K562 (cell line): ENCODE data around the gene TICRR. TPM values are rescaled to one million over a fixed set of nuclear protein-coding genes. Genes with fewer than 3 reads are reported as not detected.
A peak's percentile ranks its signal among the peaks of the same experiment; 100 is the strongest.

Experiments
- ATAC-seq: fragments of 200-7000 bp; cut with Tn5 transposase; 3 replicates; pipeline ENCODE4 v1.9.1; 2020; ENCODE audit warnings: moderate library complexity
- BruUV-seq: library from RNA; stranded (reverse); fragments of 400-500 nt; replicated peaks from 2 replicates; lab custom pipeline; 2021; lab: Mats Ljungman, UMichigan
- CTCF ChIA-PET: fragments of 300-600 bp; formaldehyde crosslinking; extraction: SDS; loops from one replicate; lab custom pipeline; 2021; ENCODE audit warnings: low intra/inter-chr PET ratio; lab: Yijun Ruan, JAX
- POLR2A ChIA-PET: fragments of 300-600, 350-650 bp; sonication (Branson Sonifier 250); formaldehyde crosslinking; extraction: SDS; loops from one replicate; lab custom pipeline; 2021; ENCODE audit warnings: antibody characterized with exemption, inconsistent platforms; lab: Yijun Ruan, JAX
- DNase-seq, 4 experiments: peaks; one replicate each; pipeline versions ENCODE4 v3.0.0 to v3.0.0-alpha.2; 2011 to 2018; ENCODE audit warnings: low spot score in 3 of 4, mixed read lengths in 3 of 4; ENCODE audit errors: extremely low read depth in 1 of 4
- FAIRE-seq: peaks from 2 replicates; lab custom pipeline; 2011; peaks lifted over from hg19 to GRCh38; lab: Jason Lieb, UNC
- H2AFZ ChIP-seq: 2 replicates; pipeline ENCODE4 v1.6.0; 2011; ENCODE audit warnings: low read depth, low read length, control low read depth, inconsistent platforms
- H3K27ac ChIP-seq: fragments of 200-600 bp; 3 replicates; pipeline ENCODE4 v1.8.0; 2011; ENCODE audit warnings: low read depth, mild to moderate bottlenecking, control low read depth, inconsistent platforms, low read length, moderate library complexity, mixed read lengths; ENCODE audit errors: extremely low read depth
- H3K27me3 ChIP-seq, 2 experiments: fragments of 300-600 bp in 1 of 2; 2 replicates in 1 of 2; 3 replicates in 1 of 2; pipeline versions ENCODE4 v1.6.0 to v1.8.0; 2011; ENCODE audit warnings: inconsistent platforms in 2 of 2, low read length in 2 of 2, mild to moderate bottlenecking in 1 of 2, mixed read lengths in 1 of 2, moderate library complexity in 1 of 2; ENCODE audit not compliant: control insufficient read depth in 2 of 2, insufficient read depth in 2 of 2
- H3K36me3 ChIP-seq: fragments of 300-600 bp; 3 replicates; pipeline ENCODE4 v1.8.0; 2011; ENCODE audit warnings: mild to moderate bottlenecking, low read length, inconsistent platforms; ENCODE audit not compliant: control insufficient read depth, insufficient read depth
- H3K4me1 ChIP-seq, 2 experiments: fragments of 200-600 bp in 1 of 2; replicated peaks in 1 of 2; 2 replicates in 1 of 2; 3 replicates in 1 of 2; pipeline versions ENCODE4 v1.5.1 to v1.8.0; 2011; ENCODE audit warnings: inconsistent platforms in 2 of 2, low read length in 2 of 2, mild to moderate bottlenecking in 1 of 2, mixed read lengths in 1 of 2, moderate library complexity in 1 of 2; ENCODE audit not compliant: control insufficient read depth in 2 of 2, insufficient read depth in 2 of 2
- H3K4me2 ChIP-seq: 2 replicates; pipeline ENCODE4 v1.6.1; 2011; ENCODE audit warnings: low read length, control low read depth, inconsistent platforms, mixed read lengths; ENCODE audit not compliant: insufficient read depth
- H3K4me3 ChIP-seq: fragments of 200-600 bp; sonication (generic), shearing (Covaris generic); 2 replicates; pipeline ENCODE4 v1.5.1; 2016; ENCODE audit warnings: control low read depth, inconsistent platforms
- H3K79me2 ChIP-seq: fragments of 200-600 bp; 3 replicates; pipeline ENCODE4 v1.8.0; 2011; ENCODE audit warnings: low read length, inconsistent platforms; ENCODE audit not compliant: control insufficient read depth, insufficient read depth
- H3K9ac ChIP-seq, 2 experiments: 2 replicates each; pipeline versions ENCODE4 v1.6.0 to v1.6.1; 2011; ENCODE audit warnings: low read depth in 2 of 2, low read length in 2 of 2, control low read depth in 1 of 2, inconsistent platforms in 1 of 2, mild to moderate bottlenecking in 1 of 2, mixed read lengths in 1 of 2; ENCODE audit not compliant: insufficient read depth in 1 of 2
- H3K9me1 ChIP-seq: one replicate; pipeline ENCODE4 v1.6.0; 2011; ENCODE audit warnings: inconsistent platforms, mild to moderate bottlenecking, low read length, moderate library complexity; ENCODE audit not compliant: control insufficient read depth, insufficient read depth
- H3K9me3 ChIP-seq: replicated peaks from 2 replicates; pipeline ENCODE4 v1.5.1; 2011; ENCODE audit warnings: low read depth, low read length, inconsistent platforms; ENCODE audit not compliant: control insufficient read depth, insufficient read depth
- H4K20me1 ChIP-seq: replicated peaks from 2 replicates; pipeline ENCODE4 v1.6.1; 2011; ENCODE audit warnings: low read length, inconsistent platforms, mixed read lengths; ENCODE audit not compliant: control insufficient read depth, insufficient read depth
- BDP1 ChIP-seq: IDR thresholded peaks from 3 replicates; pipeline ENCODE4 v1.6.1; 2011; ENCODE audit not compliant: insufficient read length, insufficient read depth
- FOXK1 ChIP-seq: sonication (generic); formaldehyde crosslinking; IDR thresholded peaks from 2 replicates; pipeline ENCODE4 v1.8.0; 2022; ENCODE audit warnings: missing genetic modification reagents, mild to moderate bottlenecking, borderline replicate concordance
- ILK ChIP-seq: fragments of 450-650 bp; IDR thresholded peaks from 2 replicates; pipeline ENCODE4 v1.6.1; 2016; ENCODE audit warnings: missing genetic modification characterization, low read depth, mild to moderate bottlenecking, missing compliant biosample characterization, moderate library complexity, borderline replicate concordance
- MAZ ChIP-seq, 2 experiments: fragments of 450-650 bp in 1 of 2; sonication (generic) in 1 of 2; formaldehyde crosslinking; IDR thresholded peaks in 1 of 2; conservative IDR thresholded peaks in 1 of 2; 2 replicates each; pipeline versions ENCODE4 v1.4.0 to v1.5.0; 2020; ENCODE audit warnings: mild to moderate bottlenecking in 1 of 2, missing genetic modification reagents in 1 of 2
- NFRKB ChIP-seq: fragments of 450-650 bp; IDR thresholded peaks from 2 replicates; pipeline ENCODE4 v1.6.1; 2016; ENCODE audit warnings: low read depth
- SMC3 ChIP-seq: conservative IDR thresholded peaks from 2 replicates; pipeline ENCODE4 v1.6.1; 2011; ENCODE audit warnings: low read depth, low read length, improper control_type of control experiment; ENCODE audit not compliant: insufficient read depth
- SRSF3 ChIP-seq: fragments of 200-400 bp; formaldehyde crosslinking; IDR thresholded peaks from 2 replicates; pipeline ENCODE4 v1.6.1; 2016; ENCODE audit warnings: mild to moderate bottlenecking, low read length, moderate library complexity; ENCODE audit not compliant: insufficient read depth
- XRCC5 ChIP-seq: fragments of 200-400 bp; formaldehyde crosslinking; IDR thresholded peaks from 2 replicates; pipeline ENCODE4 v1.6.1; 2017; ENCODE audit warnings: low read depth, mild to moderate bottlenecking, low read length
- ZFX ChIP-seq: sonication (generic); formaldehyde crosslinking; IDR thresholded peaks from 2 replicates; pipeline ENCODE4 v1.8.0; 2022; ENCODE audit warnings: mild to moderate bottlenecking, missing genetic modification reagents, moderate library complexity
- ZNF224 ChIP-seq: sonication (generic); formaldehyde crosslinking; IDR thresholded peaks from 2 replicates; pipeline ENCODE4 v1.8.0; 2022; ENCODE audit warnings: mild to moderate bottlenecking, missing genetic modification reagents
- ZNF263 ChIP-seq: sonication (generic); formaldehyde crosslinking; IDR thresholded peaks from 2 replicates; pipeline ENCODE4 v1.8.0; 2022; ENCODE audit warnings: mild to moderate bottlenecking, missing genetic modification reagents, borderline replicate concordance
- WGBS: fragments of 100-300 bp; shearing (Covaris generic); methylation state at CpG from one replicate; pipeline ENCODE4 v1.1.6; 2016; ENCODE audit warnings: low coverage, mixed read lengths; ENCODE audit not compliant: insufficient coverage; ENCODE audit errors: missing lambda C conversion rate; 5-methylcytosine and 5-hydroxymethylcytosine counted together
- in situ Hi-C: fragments of 300-500 bp; cut with MboI; formaldehyde crosslinking; loops from 4 replicates; pipeline ENCODE4 v1.15.0; 2018; ENCODE audit warnings: inconsistent platforms, mixed read lengths
- intact Hi-C: fragments of 100-400 bp; cut with micrococcal nuclease; formaldehyde crosslinking; loops from 2 replicates; pipeline ENCODE4 v1.14.2; 2022
- polyA plus RNA-seq, 8 experiments: library from polyadenylated mRNA; depleted of rRNA in 4 of 8; stranded (reverse) in 5 of 8; unstranded in 3 of 8; fragments of >200 nt; fragmentation: Nextera tagmentation in 2 of 8; fragmentation: Illumina TruSeq in 1 of 8; extraction: Ambion mirVana in 2 of 8; extraction: Trizol in 1 of 8; gene quantifications; 2 replicates each; pipeline versions ENCODE4 v1.2.1 to v1.2.3, GENCODE V29; 2011 to 2014; ENCODE audit warnings: inconsistent platforms in 1 of 8, missing spikeins in 1 of 8
- total RNA-seq, 7 experiments: library from RNA; depleted of rRNA in 6 of 7; stranded (reverse); fragments of >200 nt in 6 of 7; fragmentation: Illumina TruSeq in 2 of 7; extraction: Trizol in 2 of 7; gene quantifications; 2 replicates each; pipeline versions ENCODE4 v1.2.1 to v1.2.3, GENCODE V29; 2011 to 2021; ENCODE audit warnings: low replicate concordance in 1 of 7
- TF ChIP-seq, protein P1 (sequence below), 3 experiments: IDR thresholded peaks in 2 of 3; conservative IDR thresholded peaks in 1 of 3; 2 replicates each; pipeline ENCODE4 v1.5.1; 2011 to 2012; ENCODE audit warnings: low read length in 3 of 3, mild to moderate bottlenecking in 3 of 3, control low read depth in 2 of 3, improper control_type of control experiment in 1 of 3, inconsistent platforms in 1 of 3, low read depth in 1 of 3, mixed read lengths in 1 of 3, moderate library complexity in 1 of 3; ENCODE audit not compliant: insufficient read depth in 2 of 3
- TF ChIP-seq, protein P2 (sequence below): IDR thresholded peaks from 2 replicates; pipeline ENCODE4 v1.6.1; 2011; ENCODE audit warnings: borderline replicate concordance, low read depth, mild to moderate bottlenecking, moderate library complexity, low read length; ENCODE audit not compliant: insufficient read depth, poor library complexity, severe bottlenecking
- TF ChIP-seq, protein P3 (sequence below): IDR thresholded peaks from 3 replicates; pipeline ENCODE4 v1.6.1; 2011; ENCODE audit warnings: borderline replicate concordance, mild to moderate bottlenecking; ENCODE audit not compliant: insufficient read length, insufficient read depth

Gene TICRR
- total and polyA plus RNA-seq, 9 of the 15 experiments (the other 6 are each of a cell fraction or from before 2014, with no cell fraction given) = 0.84 to 22.9 (median 13.7) TPM

DNA sequence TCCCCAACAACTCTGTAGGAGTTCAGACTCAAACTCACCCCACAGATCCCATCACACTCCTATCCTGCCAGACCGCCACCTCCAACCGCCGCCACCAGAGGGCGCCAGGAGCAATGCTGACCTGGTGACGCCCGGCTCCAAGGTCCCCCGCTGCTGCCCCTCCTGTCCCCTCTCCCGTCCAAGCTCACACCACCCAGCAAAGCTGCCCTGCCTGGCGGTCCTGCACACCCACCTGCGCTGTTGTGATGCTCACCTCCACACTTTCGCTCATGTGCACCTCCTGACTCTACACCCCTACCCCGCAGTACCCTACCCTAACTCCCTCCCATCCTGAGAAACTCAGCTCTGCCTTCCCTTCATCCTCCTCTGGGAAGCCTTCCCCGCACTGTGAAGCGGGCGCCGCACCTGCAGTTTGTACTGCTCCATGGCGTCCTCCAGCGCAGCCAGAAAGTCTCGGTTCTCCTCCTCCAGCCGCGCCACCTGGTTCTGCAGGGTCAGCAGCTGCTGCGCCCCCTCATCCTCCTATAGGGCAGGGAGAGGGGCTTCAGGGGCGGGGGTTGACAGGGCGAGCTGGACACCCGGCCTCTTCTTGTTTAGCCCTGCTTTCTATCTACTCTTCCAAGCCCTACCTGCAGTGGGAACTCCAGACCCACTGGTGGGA, 72.1 kb downstream of the TICRR start:
- BruUV-seq = no TSS peak
- no peaks in the 10 kb centered on the region for H3K9me3 ChIP-seq
- H3K27ac ChIP-seq = no peak overlapping the region
- no peaks in the 10 kb centered on the region for H3K9me1 ChIP-seq
- peak overlapping the region; percentile 65 for H3K4me2 ChIP-seq
- no peaks in the 10 kb centered on the region for H4K20me1 ChIP-seq
- peak; percentile 77 to 85 (median 84) for DNase-seq
- ChIA-PET CTCF (interaction anchor here (1.4 kb wide), 1 partner anchor 228 kb away, joined by 3 read pairs; no protein-coding TSS in a partner anchor), POLR2A (interaction anchor here (0.6 to 0.7 kb wide), 2 partner anchors 17 to 158 kb away, joined by 3 read pairs; no protein-coding TSS in a partner anchor)
- no peaks in the 10 kb centered on the region for H3K36me3 ChIP-seq
- H3K4me1 ChIP-seq = peaks cover 0 to 14% of the 10 kb centered on the region in 2 experiments; a peak in 2 of 5 replicates
- intact Hi-C loops = no loop called here
- peak; percentile 97 for ATAC-seq
- peaks cover 0 to 4% of the 10 kb centered on the region in 2 experiments; a peak in 1 of 5 replicates for H3K27me3 ChIP-seq
- no peaks in the 10 kb centered on the region for H3K79me2 ChIP-seq
- H3K9ac ChIP-seq = peak overlapping the region in 1 of 2 experiments; percentile 73; a peak in 2 of 4 replicates
- in situ Hi-C loops = no loop called here
- FAIRE-seq = peak; percentile 84
- peak overlapping the region; percentile 56 for H2AFZ ChIP-seq
- 22% methylated on average over 24 of the region's 25 CpGs for WGBS
- no peak overlapping the region for H3K4me3 ChIP-seq
- TF ChIP-seq, protein P1, sequence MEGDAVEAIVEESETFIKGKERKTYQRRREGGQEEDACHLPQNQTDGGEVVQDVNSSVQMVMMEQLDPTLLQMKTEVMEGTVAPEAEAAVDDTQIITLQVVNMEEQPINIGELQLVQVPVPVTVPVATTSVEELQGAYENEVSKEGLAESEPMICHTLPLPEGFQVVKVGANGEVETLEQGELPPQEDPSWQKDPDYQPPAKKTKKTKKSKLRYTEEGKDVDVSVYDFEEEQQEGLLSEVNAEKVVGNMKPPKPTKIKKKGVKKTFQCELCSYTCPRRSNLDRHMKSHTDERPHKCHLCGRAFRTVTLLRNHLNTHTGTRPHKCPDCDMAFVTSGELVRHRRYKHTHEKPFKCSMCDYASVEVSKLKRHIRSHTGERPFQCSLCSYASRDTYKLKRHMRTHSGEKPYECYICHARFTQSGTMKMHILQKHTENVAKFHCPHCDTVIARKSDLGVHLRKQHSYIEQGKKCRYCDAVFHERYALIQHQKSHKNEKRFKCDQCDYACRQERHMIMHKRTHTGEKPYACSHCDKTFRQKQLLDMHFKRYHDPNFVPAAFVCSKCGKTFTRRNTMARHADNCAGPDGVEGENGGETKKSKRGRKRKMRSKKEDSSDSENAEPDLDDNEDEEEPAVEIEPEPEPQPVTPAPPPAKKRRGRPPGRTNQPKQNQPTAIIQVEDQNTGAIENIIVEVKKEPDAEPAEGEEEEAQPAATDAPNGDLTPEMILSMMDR (IDR thresholded peaks at IDR 0.05 in 2 of 3, conservative IDR thresholded peaks at IDR 0.05 in 1 of 3; ENCODE audit: insufficient read depth in 2 of 3, low read depth in 1 of 3, low read length in 3 of 3) = peak; percentile 82 to 93 (median 83)
- TF ChIP-seq SRSF3 (no peak), ZNF224 (CRISPR knock-in tag) (no peak), SMC3 (peak; percentile 55), XRCC5 (0 out of 2 replicates have a peak, but pooled peaks have one; percentile 58), BDP1 (no peak), ZFX (CRISPR knock-in tag) (no peak), NFRKB (no peak), ILK (tag) (no peak), FOXK1 (no peak), MAZ (CRISPR knock-in tag; conservative IDR thresholded peaks at IDR 0.05 in 1 of 2, IDR thresholded peaks at IDR 0.05 in 1 of 2) (no peak), ZNF263 (CRISPR knock-in tag) (no peak)
- TF ChIP-seq, protein P2, sequence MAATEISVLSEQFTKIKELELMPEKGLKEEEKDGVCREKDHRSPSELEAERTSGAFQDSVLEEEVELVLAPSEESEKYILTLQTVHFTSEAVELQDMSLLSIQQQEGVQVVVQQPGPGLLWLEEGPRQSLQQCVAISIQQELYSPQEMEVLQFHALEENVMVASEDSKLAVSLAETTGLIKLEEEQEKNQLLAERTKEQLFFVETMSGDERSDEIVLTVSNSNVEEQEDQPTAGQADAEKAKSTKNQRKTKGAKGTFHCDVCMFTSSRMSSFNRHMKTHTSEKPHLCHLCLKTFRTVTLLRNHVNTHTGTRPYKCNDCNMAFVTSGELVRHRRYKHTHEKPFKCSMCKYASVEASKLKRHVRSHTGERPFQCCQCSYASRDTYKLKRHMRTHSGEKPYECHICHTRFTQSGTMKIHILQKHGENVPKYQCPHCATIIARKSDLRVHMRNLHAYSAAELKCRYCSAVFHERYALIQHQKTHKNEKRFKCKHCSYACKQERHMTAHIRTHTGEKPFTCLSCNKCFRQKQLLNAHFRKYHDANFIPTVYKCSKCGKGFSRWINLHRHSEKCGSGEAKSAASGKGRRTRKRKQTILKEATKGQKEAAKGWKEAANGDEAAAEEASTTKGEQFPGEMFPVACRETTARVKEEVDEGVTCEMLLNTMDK = peak; percentile 87
- TF ChIP-seq, protein P3, sequence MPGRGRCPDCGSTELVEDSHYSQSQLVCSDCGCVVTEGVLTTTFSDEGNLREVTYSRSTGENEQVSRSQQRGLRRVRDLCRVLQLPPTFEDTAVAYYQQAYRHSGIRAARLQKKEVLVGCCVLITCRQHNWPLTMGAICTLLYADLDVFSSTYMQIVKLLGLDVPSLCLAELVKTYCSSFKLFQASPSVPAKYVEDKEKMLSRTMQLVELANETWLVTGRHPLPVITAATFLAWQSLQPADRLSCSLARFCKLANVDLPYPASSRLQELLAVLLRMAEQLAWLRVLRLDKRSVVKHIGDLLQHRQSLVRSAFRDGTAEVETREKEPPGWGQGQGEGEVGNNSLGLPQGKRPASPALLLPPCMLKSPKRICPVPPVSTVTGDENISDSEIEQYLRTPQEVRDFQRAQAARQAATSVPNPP = no peak
